OCI-LY7 (cell line): ENCODE results near the gene MED26. TPM values are rescaled to one million over a fixed set of nuclear protein-coding genes. Genes with fewer than 3 reads are reported as not detected.

Experiments
- BruUV-seq: library from RNA; stranded (reverse); fragments of 400-500 nt; replicated peaks from 2 replicates; lab custom pipeline; 2021; lab: Mats Ljungman, UMichigan
- CTCF ChIA-PET: fragments of 300-600 bp; sonication (Branson Sonifier 250); formaldehyde crosslinking; loops from one replicate; lab custom pipeline; 2022; ENCODE audit warnings: antibody characterized with exemption; ENCODE audit not compliant: unreplicated experiment; lab: Charles Lee
- POLR2A ChIA-PET: fragments of 300-600 bp; sonication (Branson Sonifier 250); formaldehyde crosslinking; loops from one replicate; lab custom pipeline; 2022; ENCODE audit warnings: antibody characterized with exemption; lab: Charles Lee
- DNase-seq: peaks from one replicate; pipeline ENCODE4 v3.0.0-alpha.2; 2015; ENCODE audit warnings: low spot score
- H2AFZ ChIP-seq: fragments of 200-600 bp; sonication (generic), shearing (Covaris generic); 2 replicates; pipeline ENCODE4 v1.6.1; 2014; ENCODE audit warnings: mild to moderate bottlenecking, antibody characterized with exemption, low read length, moderate library complexity
- H3K27ac ChIP-seq: fragments of 200-600 bp; sonication (generic); 2 replicates; pipeline ENCODE4 v1.5.1; 2014; ENCODE audit warnings: mixed run types, low read depth, mild to moderate bottlenecking, moderate library complexity, low read length, inconsistent platforms; ENCODE audit not compliant: poor library complexity, severe bottlenecking
- H3K36me3 ChIP-seq: fragments of 200-600 bp; sonication (generic); 2 replicates; pipeline ENCODE4 v1.6.1; 2014; ENCODE audit warnings: mild to moderate bottlenecking, antibody characterized with exemption, low read length, moderate library complexity, mixed read lengths; ENCODE audit not compliant: insufficient read depth
- H3K4me1 ChIP-seq: fragments of 200-600 bp; sonication (generic); 2 replicates; pipeline ENCODE4 v1.5.1; 2014; ENCODE audit warnings: mild to moderate bottlenecking, low read length; ENCODE audit not compliant: insufficient read depth, poor library complexity, severe bottlenecking
- H3K4me2 ChIP-seq: fragments of 200-600 bp; sonication (generic); 2 replicates; pipeline ENCODE4 v1.6.1; 2014; ENCODE audit warnings: mild to moderate bottlenecking, low read length
- H3K4me3 ChIP-seq: fragments of 200-600 bp; sonication (generic); 2 replicates; pipeline ENCODE4 v1.5.1; 2014; ENCODE audit warnings: mild to moderate bottlenecking, low read depth, low read length; ENCODE audit not compliant: poor library complexity, severe bottlenecking
- H3K79me2 ChIP-seq: fragments of 200-600 bp; sonication (generic); 2 replicates; pipeline ENCODE4 v1.6.1; 2016; ENCODE audit warnings: low read depth, mild to moderate bottlenecking, low read length, moderate library complexity, mixed read lengths; ENCODE audit not compliant: insufficient read depth
- H3K9me2 ChIP-seq: fragments of 200-600 bp; sonication (generic); 2 replicates; pipeline ENCODE4 v1.6.1; 2016; ENCODE audit warnings: mild to moderate bottlenecking, low read length, mixed read lengths; ENCODE audit not compliant: insufficient read depth
- H3K9me3 ChIP-seq: fragments of 200-600 bp; sonication (generic); 2 replicates; pipeline ENCODE4 v1.6.1; 2014; ENCODE audit warnings: mild to moderate bottlenecking, mixed run types, low read length, mixed read lengths
- H4K20me1 ChIP-seq: fragments of 200-600 bp; sonication (generic); 2 replicates; pipeline ENCODE4 v1.6.1; 2014; ENCODE audit warnings: mild to moderate bottlenecking, antibody characterized with exemption, low read length, moderate library complexity, mixed read lengths; ENCODE audit not compliant: insufficient read depth
- CTCF ChIP-seq: fragments of 200-600 bp; sonication (generic); conservative IDR thresholded peaks from 2 replicates; pipeline ENCODE4 v1.5.1; 2014; ENCODE audit warnings: mild to moderate bottlenecking, antibody characterized with exemption, low read length, moderate library complexity, mixed read lengths
- EZH2phosphoT487 ChIP-seq: fragments of 200-600 bp; sonication (generic); IDR thresholded peaks from 2 replicates; pipeline ENCODE4 v1.6.1; 2018; ENCODE audit warnings: low read depth, borderline replicate concordance, mild to moderate bottlenecking, mixed run types, antibody characterized with exemption, low read length, moderate library complexity, mixed read lengths
- intact Hi-C: fragments of 100-400 bp; cut with micrococcal nuclease; formaldehyde crosslinking; loops from one replicate; pipeline ENCODE4 v1.10.0; 2022; ENCODE audit not compliant: unreplicated experiment
- total RNA-seq, 2 experiments: library from RNA; depleted of rRNA in 1 of 2; stranded (reverse); fragments of >200 nt in 1 of 2; shearing (Covaris generic) in 1 of 2; gene quantifications; 2 replicates each; pipeline ENCODE4 v1.2.3, GENCODE V29; 2014 to 2022

MED26 gene
- total RNA-seq, 2 experiments from 2014 or later, result 19.4 to 26.8 TPM

- TF ChIP-seq CTCF (no peak), EZH2phosphoT487 (no peak)
- Histone ChIP-seq H3K9me3 (no peaks in the 10 kb centered on the region), H4K20me1 (no peaks in the 10 kb centered on the region), H3K36me3 (peaks cover 96% of the 10 kb centered on the region), H3K79me2 (peaks cover 8% of the 10 kb centered on the region), H2AFZ (no peak overlapping the region), H3K4me3 (no peak overlapping the region), H3K4me1 (peaks cover 8% of the 10 kb centered on the region), H3K9me2 (no peaks in the 10 kb centered on the region), H3K4me2 (no peak overlapping the region), H3K27ac (no peak overlapping the region)
- intact Hi-C loops, result no loop called here
- ChIA-PET CTCF (no interaction called here), POLR2A (interaction anchor here (1.1 to 1.6 kb wide), 2 partner anchors 23 to 28 kb away, joined by 3 read pairs; partner anchors contain the start of gene SMIM7)
- DNase-seq, result no peak
- no TSS peak for BruUV-seq
Measured at GRCh38 chr19:16637535-16637934, 9.5 kb upstream of the MED26 start.

- ChIA-PET CTCF (no interaction called here), POLR2A (no interaction called here)
- intact Hi-C loops, result no loop called here
- Histone ChIP-seq H3K27ac (no peak overlapping the region), H2AFZ (no peak overlapping the region), H3K4me3 (no peak overlapping the region), H3K4me1 (peaks cover 21% of the 10 kb centered on the region), H3K9me2 (no peaks in the 10 kb centered on the region), H3K4me2 (no peak overlapping the region), H3K9me3 (no peaks in the 10 kb centered on the region), H3K36me3 (peaks cover 60% of the 10 kb centered on the region), H4K20me1 (peaks cover 1% of the 10 kb centered on the region), H3K79me2 (peaks cover 22% of the 10 kb centered on the region)
- TF ChIP-seq CTCF (no peak), EZH2phosphoT487 (no peak)
- BruUV-seq, result no TSS peak
- no peak for DNase-seq
Measured at GRCh38 chr19:16631465-16631864, 3.5 kb upstream of the MED26 start.

GRCh38 chr19:16628984-16629691, 1.1 kb upstream of the MED26 start:
- Histone ChIP-seq H3K36me3 (peaks cover 62% of the 10 kb centered on the region), H2AFZ (peak overlapping the region; percentile 22; the same call in 1 of the 2 replicates), H3K79me2 (peaks cover 45% of the 10 kb centered on the region), H4K20me1 (peaks cover 24% of the 10 kb centered on the region), H3K4me2 (peak overlapping the region; percentile 96), H3K4me3 (peak overlapping the region; percentile 99), H3K9me3 (no peaks in the 10 kb centered on the region), H3K4me1 (peaks cover 45% of the 10 kb centered on the region), H3K27ac (peak overlapping the region; percentile 96), H3K9me2 (no peaks in the 10 kb centered on the region)
- ChIA-PET POLR2A (interaction anchor here (0.6 to 2.2 kb wide), 3 partner anchors 41 to 80 kb away, joined by 3 to 10 read pairs (median 4); no protein-coding TSS in a partner anchor), CTCF (interaction anchor here (0.6 kb wide), 1 partner anchor 43 kb away, joined by 3 read pairs; no protein-coding TSS in a partner anchor)
- peak; percentile 84 for DNase-seq
- TSS peak; percentile 92 for BruUV-seq
- TF ChIP-seq CTCF (0 out of 2 replicates have a peak, but pooled peaks have one; percentile 24), EZH2phosphoT487 (no peak)
- intact Hi-C loops, result loop anchor here (1.0 to 2.0 kb wide), 5 partner anchors 32 to 188 kb away; partner anchors contain the start of genes CHERP, SLC35E1 and TMEM38A
